GM23338 (cell line): ENCODE measurements around the gene SMCO2.
A peak's percentile ranks its signal among the peaks of the same experiment; 100 is the strongest.

Source experiments
- CTCF ChIP-seq, 2 experiments: fragments of 200-600 bp in 1 of 2; sonication (generic) in 1 of 2; conservative IDR thresholded peaks; 2 replicates each; pipeline versions ENCODE4 v1.5.1 to v1.6.1; 2016 to 2017; ENCODE audit warnings: antibody characterized with exemption in 2 of 2, low read depth in 2 of 2, mild to moderate bottlenecking in 2 of 2, moderate library complexity in 1 of 2
- EZH2 ChIP-seq: fragments of 200-600 bp; sonication (generic); IDR thresholded peaks from one replicate; pipeline ENCODE4 v1.8.0; 2017; ENCODE audit warnings: antibody characterized with exemption, mild to moderate bottlenecking, low read depth; ENCODE audit not compliant: unreplicated experiment
- POLR2AphosphoS5 ChIP-seq: IDR thresholded peaks from 2 replicates; pipeline ENCODE4 v1.6.1; 2016; ENCODE audit warnings: antibody characterized with exemption, low read depth

- TF ChIP-seq CTCF (conservative IDR thresholded peaks at IDR 0.05; ENCODE audit: low read depth in 2 of 2): peak; percentile 44 to 47
- no peak for TF ChIP-seq EZH2
- no peak for TF ChIP-seq POLR2AphosphoS5
Measured at GRCh38 chr12:27434673-27435565, 11.6 kb upstream of the SMCO2 start.
